GM19395 (cell line): ENCODE results near the gene ACSL3.
"Not testable (repeated sequence)": the region's sequence is repeated elsewhere in the genome, so short reads cannot be mapped to it uniquely, and the experiment has no call there.

ENCODE experiments used
- ATAC-seq: cut with Tn5 transposase; IDR thresholded peaks from one replicate; pipeline ENCODE4 v1.9.1; 2021; ENCODE audit warnings: mild to moderate bottlenecking, moderate library complexity; ENCODE audit not compliant: unreplicated experiment

The ACSL3 gene

GRCh38 chr2:222968550-222969155, 107.8 kb downstream of the ACSL3 start:
- no peak for ATAC-seq

- no peak for ATAC-seq
Observed at GRCh38 chr2:222969491-222969890, 108.7 kb downstream of the ACSL3 start.

GRCh38 chr2:222972420-222972819, 111.6 kb downstream of the ACSL3 start:
- ATAC-seq, result no peak

GRCh38 chr2:222973237-222973636, 112.4 kb downstream of the ACSL3 start:
- no peak for ATAC-seq

- ATAC-seq, result no peak
Observed at GRCh38 chr2:222973733-222974132, 112.9 kb downstream of the ACSL3 start.

- no peak for ATAC-seq
Observed at GRCh38 chr2:222976521-222977061, 115.8 kb downstream of the ACSL3 start.

- ATAC-seq, result no peak
Observed at GRCh38 chr2:222977121-222977520, 116.3 kb downstream of the ACSL3 start.

GRCh38 chr2:222978850-222979249, 118.0 kb downstream of the ACSL3 start:
- no peak for ATAC-seq

GRCh38 chr2:222979484-222979883, 118.6 kb downstream of the ACSL3 start:
- no peak for ATAC-seq

- peak; percentile 81 for ATAC-seq
Observed at GRCh38 chr2:222982010-222982908, 121.4 kb downstream of the ACSL3 start.

GRCh38 chr2:222982909-222983265, 122.1 kb downstream of the ACSL3 start:
- ATAC-seq, result no peak

- no peak for ATAC-seq
Observed at GRCh38 chr2:222984908-222985307, 124.1 kb downstream of the ACSL3 start.

- no peak for ATAC-seq
Observed at GRCh38 chr2:222989431-222989830, 128.6 kb downstream of the ACSL3 start.

- not testable (repeated sequence) for ATAC-seq
Observed at GRCh38 chr2:222990206-222990605, 129.4 kb downstream of the ACSL3 start.

GRCh38 chr2:222992137-222992536, 131.3 kb downstream of the ACSL3 start:
- no peak for ATAC-seq
